GM23338 (cell line): ENCODE data around the gene RALY. TPM values are rescaled to one million over a fixed set of nuclear protein-coding genes. Genes with fewer than 3 reads are reported as not detected.

Experiments
- CREB1 ChIP-seq: fragments of 250-450 bp; sonication (Bioruptor Pico); IDR thresholded peaks from 2 replicates; pipeline ENCODE4 v1.5.0; 2020; ENCODE audit warnings: low read depth, mild to moderate bottlenecking, moderate library complexity
- EZH2 ChIP-seq: fragments of 200-600 bp; sonication (generic); IDR thresholded peaks from one replicate; pipeline ENCODE4 v1.8.0; 2017; ENCODE audit warnings: antibody characterized with exemption, mild to moderate bottlenecking, low read depth; ENCODE audit not compliant: unreplicated experiment
- EZH2phosphoT487 ChIP-seq: fragments of 200-600 bp; sonication (generic); IDR thresholded peaks from one replicate; pipeline ENCODE4 v1.8.1; 2018; ENCODE audit warnings: antibody characterized with exemption; ENCODE audit not compliant: unreplicated experiment
- NANOG ChIP-seq: IDR thresholded peaks from 2 replicates; pipeline ENCODE4 v1.6.1; 2016; ENCODE audit warnings: antibody characterized with exemption, borderline replicate concordance
- POLR2AphosphoS5 ChIP-seq: IDR thresholded peaks from 2 replicates; pipeline ENCODE4 v1.6.1; 2016; ENCODE audit warnings: antibody characterized with exemption, low read depth
- STAT1 ChIP-seq: IDR thresholded peaks from one replicate; pipeline ENCODE4 v1.6.1; 2016; ENCODE audit warnings: antibody characterized with exemption; ENCODE audit not compliant: unreplicated experiment
- ZNF114 ChIP-seq: fragments of 250-450 bp; sonication (Bioruptor Pico); IDR thresholded peaks from 2 replicates; pipeline ENCODE4 v1.5.0; 2020; ENCODE audit warnings: mild to moderate bottlenecking, moderate library complexity
- ZNF331 ChIP-seq: fragments of 250-450 bp; sonication (Bioruptor Pico); IDR thresholded peaks from 2 replicates; pipeline ENCODE4 v1.5.0; 2020; ENCODE audit warnings: low read depth, mild to moderate bottlenecking, moderate library complexity
- polyA plus RNA-seq: library from polyadenylated mRNA; unstranded; fragments of >200 nt; fragmentation: Nextera tagmentation; extraction: Ambion mirVana; gene quantifications from 2 replicates; pipeline ENCODE4 v1.2.1, GENCODE V29; 2016
- total RNA-seq: library from RNA; depleted of rRNA; stranded (reverse); fragments of >200 nt; shearing (Covaris generic); gene quantifications from 2 replicates; pipeline ENCODE4 v1.2.3, GENCODE V29; 2014
- TF ChIP-seq, protein P1 (sequence below): fragments of 250-450 bp; sonication (Bioruptor Pico); IDR thresholded peaks from 2 replicates; pipeline ENCODE4 v1.5.0; 2020; ENCODE audit warnings: mild to moderate bottlenecking, moderate library complexity
- TF ChIP-seq, protein P2 (sequence below), 2 experiments: fragments of 200-600 bp in 1 of 2; sonication (generic) in 1 of 2; conservative IDR thresholded peaks; 2 replicates each; pipeline versions ENCODE4 v1.5.1 to v1.6.1; 2016 to 2017; ENCODE audit warnings: antibody characterized with exemption in 2 of 2, low read depth in 2 of 2, mild to moderate bottlenecking in 2 of 2, moderate library complexity in 1 of 2

The RALY gene
- total and polyA plus RNA-seq, 2 experiments from 2014 or later: 144 to 167 TPM

GRCh38 chr20:33971147-33971975 is 22.4 kb upstream of the RALY start (continued):
- TF ChIP-seq, protein P1, sequence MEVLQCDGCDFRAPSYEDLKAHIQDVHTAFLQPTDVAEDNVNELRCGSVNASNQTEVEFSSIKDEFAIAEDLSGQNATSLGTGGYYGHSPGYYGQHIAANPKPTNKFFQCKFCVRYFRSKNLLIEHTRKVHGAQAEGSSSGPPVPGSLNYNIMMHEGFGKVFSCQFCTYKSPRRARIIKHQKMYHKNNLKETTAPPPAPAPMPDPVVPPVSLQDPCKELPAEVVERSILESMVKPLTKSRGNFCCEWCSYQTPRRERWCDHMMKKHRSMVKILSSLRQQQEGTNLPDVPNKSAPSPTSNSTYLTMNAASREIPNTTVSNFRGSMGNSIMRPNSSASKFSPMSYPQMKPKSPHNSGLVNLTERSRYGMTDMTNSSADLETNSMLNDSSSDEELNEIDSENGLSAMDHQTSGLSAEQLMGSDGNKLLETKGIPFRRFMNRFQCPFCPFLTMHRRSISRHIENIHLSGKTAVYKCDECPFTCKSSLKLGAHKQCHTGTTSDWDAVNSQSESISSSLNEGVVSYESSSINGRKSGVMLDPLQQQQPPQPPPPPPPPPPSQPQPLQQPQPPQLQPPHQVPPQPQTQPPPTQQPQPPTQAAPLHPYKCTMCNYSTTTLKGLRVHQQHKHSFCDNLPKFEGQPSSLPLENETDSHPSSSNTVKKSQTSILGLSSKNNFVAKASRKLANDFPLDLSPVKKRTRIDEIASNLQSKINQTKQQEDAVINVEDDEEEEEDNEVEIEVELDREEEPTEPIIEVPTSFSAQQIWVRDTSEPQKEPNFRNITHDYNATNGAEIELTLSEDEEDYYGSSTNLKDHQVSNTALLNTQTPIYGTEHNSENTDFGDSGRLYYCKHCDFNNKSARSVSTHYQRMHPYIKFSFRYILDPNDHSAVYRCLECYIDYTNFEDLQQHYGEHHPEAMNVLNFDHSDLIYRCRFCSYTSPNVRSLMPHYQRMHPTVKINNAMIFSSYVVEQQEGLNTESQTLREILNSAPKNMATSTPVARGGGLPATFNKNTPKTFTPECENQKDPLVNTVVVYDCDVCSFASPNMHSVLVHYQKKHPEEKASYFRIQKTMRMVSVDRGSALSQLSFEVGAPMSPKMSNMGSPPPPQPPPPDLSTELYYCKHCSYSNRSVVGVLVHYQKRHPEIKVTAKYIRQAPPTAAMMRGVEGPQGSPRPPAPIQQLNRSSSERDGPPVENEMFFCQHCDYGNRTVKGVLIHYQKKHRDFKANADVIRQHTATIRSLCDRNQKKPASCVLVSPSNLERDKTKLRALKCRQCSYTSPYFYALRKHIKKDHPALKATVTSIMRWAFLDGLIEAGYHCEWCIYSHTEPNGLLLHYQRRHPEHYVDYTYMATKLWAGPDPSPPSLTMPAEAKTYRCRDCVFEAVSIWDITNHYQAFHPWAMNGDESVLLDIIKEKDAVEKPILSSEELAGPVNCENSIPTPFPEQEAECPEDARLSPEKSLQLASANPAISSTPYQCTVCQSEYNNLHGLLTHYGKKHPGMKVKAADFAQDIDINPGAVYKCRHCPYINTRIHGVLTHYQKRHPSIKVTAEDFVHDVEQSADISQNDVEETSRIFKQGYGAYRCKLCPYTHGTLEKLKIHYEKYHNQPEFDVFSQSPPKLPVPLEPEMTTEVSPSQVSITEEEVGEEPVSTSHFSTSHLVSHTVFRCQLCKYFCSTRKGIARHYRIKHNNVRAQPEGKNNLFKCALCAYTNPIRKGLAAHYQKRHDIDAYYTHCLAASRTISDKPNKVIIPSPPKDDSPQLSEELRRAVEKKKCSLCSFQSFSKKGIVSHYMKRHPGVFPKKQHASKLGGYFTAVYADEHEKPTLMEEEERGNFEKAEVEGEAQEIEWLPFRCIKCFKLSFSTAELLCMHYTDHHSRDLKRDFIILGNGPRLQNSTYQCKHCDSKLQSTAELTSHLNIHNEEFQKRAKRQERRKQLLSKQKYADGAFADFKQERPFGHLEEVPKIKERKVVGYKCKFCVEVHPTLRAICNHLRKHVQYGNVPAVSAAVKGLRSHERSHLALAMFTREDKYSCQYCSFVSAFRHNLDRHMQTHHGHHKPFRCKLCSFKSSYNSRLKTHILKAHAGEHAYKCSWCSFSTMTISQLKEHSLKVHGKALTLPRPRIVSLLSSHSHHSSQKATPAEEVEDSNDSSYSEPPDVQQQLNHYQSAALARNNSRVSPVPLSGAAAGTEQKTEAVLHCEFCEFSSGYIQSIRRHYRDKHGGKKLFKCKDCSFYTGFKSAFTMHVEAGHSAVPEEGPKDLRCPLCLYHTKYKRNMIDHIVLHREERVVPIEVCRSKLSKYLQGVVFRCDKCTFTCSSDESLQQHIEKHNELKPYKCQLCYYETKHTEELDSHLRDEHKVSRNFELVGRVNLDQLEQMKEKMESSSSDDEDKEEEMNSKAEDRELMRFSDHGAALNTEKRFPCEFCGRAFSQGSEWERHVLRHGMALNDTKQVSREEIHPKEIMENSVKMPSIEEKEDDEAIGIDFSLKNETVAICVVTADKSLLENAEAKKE (CRISPR knock-in tag): no peak
- TF ChIP-seq, protein P2, sequence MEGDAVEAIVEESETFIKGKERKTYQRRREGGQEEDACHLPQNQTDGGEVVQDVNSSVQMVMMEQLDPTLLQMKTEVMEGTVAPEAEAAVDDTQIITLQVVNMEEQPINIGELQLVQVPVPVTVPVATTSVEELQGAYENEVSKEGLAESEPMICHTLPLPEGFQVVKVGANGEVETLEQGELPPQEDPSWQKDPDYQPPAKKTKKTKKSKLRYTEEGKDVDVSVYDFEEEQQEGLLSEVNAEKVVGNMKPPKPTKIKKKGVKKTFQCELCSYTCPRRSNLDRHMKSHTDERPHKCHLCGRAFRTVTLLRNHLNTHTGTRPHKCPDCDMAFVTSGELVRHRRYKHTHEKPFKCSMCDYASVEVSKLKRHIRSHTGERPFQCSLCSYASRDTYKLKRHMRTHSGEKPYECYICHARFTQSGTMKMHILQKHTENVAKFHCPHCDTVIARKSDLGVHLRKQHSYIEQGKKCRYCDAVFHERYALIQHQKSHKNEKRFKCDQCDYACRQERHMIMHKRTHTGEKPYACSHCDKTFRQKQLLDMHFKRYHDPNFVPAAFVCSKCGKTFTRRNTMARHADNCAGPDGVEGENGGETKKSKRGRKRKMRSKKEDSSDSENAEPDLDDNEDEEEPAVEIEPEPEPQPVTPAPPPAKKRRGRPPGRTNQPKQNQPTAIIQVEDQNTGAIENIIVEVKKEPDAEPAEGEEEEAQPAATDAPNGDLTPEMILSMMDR (conservative IDR thresholded peaks at IDR 0.05; ENCODE audit: low read depth in 2 of 2): no peak
- TF ChIP-seq CREB1 (CRISPR knock-in tag) (no peak), STAT1 (no peak), ZNF331 (no peak), NANOG (no peak), EZH2 (no peak), EZH2phosphoT487 (no peak), POLR2AphosphoS5 (no peak), ZNF114 (no peak)
